ENCODE results near the gene CRYBA2. TPM values are rescaled to one million over a fixed set of nuclear protein-coding genes. Genes with fewer than 3 reads are reported as not detected.

The CRYBA2 gene
- polyA plus RNA-seq, 2 of the 4 experiments (the other 2 are of a cell fraction): not detected

DNA sequence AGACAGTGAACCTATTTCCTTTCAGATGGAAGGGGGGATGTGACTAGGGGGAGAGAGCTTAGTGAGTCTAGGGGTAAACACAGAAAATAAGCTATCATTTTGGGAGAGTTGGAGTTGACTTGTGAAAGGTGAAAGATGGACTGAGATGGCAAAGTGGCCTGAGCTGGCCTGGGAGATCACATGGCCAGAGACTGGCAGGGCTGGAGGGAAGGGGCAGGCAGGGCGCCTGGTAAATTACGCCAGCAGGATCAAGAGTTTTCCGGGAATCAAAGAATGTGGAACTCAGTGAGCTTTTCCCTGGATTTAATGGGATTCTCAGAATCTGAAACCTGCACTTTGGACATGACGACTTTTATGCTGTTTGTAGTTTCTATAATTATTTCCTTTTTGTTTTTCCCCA is 48.9 kb upstream of the CRYBA2 start (continued):
- TF ChIP-seq, protein P1, sequence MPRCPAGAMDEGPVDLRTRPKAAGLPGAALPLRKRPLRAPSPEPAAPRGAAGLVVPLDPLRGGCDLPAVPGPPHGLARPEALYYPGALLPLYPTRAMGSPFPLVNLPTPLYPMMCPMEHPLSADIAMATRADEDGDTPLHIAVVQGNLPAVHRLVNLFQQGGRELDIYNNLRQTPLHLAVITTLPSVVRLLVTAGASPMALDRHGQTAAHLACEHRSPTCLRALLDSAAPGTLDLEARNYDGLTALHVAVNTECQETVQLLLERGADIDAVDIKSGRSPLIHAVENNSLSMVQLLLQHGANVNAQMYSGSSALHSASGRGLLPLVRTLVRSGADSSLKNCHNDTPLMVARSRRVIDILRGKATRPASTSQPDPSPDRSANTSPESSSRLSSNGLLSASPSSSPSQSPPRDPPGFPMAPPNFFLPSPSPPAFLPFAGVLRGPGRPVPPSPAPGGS (IDR thresholded peaks at IDR 0.05): no peak
- no peak for TF ChIP-seq CBX2 (IDR thresholded peaks at IDR 0.05; ENCODE audit: borderline replicate concordance, low read depth)
- no peak for TF ChIP-seq NR3C1 (IDR thresholded peaks at IDR 0.05)
- no peak for TF ChIP-seq NPAS2 (CRISPR knock-in tag; IDR thresholded peaks at IDR 0.05; ENCODE audit: borderline replicate concordance)
- no peak for TF ChIP-seq MYC (IDR thresholded peaks at IDR 0.05; ENCODE audit: borderline replicate concordance, low read length)
- TF ChIP-seq HOXB13 (CRISPR knock-in tag; IDR thresholded peaks at IDR 0.05; ENCODE audit: low read depth): no peak
- no peak for TF ChIP-seq NFE2L2 (conservative IDR thresholded peaks at IDR 0.05; ENCODE audit: low read length)
- TF ChIP-seq HDAC2 (IDR thresholded peaks at IDR 0.05): no peak
- TF ChIP-seq ZSCAN20 (CRISPR knock-in tag; IDR thresholded peaks at IDR 0.05): no peak
- no peak for TF ChIP-seq JUNB (IDR thresholded peaks at IDR 0.05)
- TF ChIP-seq, protein P2, sequence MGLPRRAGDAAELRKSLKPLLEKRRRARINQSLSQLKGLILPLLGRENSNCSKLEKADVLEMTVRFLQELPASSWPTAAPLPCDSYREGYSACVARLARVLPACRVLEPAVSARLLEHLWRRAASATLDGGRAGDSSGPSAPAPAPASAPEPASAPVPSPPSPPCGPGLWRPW (IDR thresholded peaks at IDR 0.05): no peak

DNA sequence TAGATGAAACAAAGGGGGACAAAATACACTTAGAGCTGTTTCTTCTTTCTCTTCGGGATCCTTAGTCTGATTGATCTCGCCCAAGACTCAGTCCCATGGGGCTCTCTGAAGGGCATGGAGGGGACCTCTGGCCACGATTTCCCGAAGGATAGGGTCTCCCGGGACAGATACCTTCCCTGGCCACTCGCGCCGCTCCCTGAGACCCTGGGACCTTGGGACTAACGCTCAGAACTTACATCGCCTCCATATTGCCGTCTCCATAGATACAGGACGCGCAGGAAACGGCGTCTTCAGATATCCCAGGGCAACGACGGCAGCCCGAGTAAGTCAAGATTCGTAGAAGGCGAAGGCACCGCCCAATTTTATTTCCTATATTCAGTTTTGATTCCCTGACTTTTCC is 48.0 kb upstream of the CRYBA2 start, which contains the start of gene CFAP65:
CFAP65 (minus strand) TSS at position 265 of the 400 bp plus-strand sequence. CDS start 2,468 bp downstream, outside the sequence.
- CTCF ChIA-PET: interaction anchor here (0.9 to 14.1 kb wide), 10 partner anchors 13 to 254 kb away, joined by 3 to 149 read pairs (median 4); no protein-coding TSS in a partner anchor
- no peak for FAIRE-seq
- peak within 1 kb of the TSS; percentile 49 for H3K4me3 ChIP-seq

DNA sequence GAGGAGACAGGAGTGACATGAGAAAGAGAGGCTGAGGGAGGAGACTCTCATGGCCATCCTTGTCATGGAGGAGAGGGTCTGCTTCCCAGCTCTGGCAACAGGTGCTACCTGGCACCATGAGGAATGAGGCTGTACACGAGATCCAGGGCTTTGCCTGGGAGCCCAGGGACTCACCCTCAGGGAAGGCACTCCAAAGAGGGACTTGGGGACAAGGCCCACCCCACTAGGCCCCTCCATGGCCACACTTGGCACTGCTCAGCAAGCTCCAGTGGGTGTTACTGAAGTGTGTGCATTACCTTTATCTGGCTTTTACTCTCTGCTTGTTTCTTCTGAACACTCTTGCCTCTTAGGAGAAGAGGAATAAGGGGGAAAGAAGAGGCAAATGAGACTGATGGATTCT is 45.4 kb upstream of the CRYBA2 start:
- FAIRE-seq (no peak), ATAC-seq (no peak), DNase-seq (ENCODE audit: low read depth in 1 of 2, low spot score in 1 of 2) (no peak)
- POLR2A ChIA-PET: no interaction called here
- no peak overlapping the region for H3K4me2 ChIP-seq
- H3K4me3 ChIP-seq: no peak overlapping the region
- H3K27ac ChIP-seq: no peak overlapping the region
- CTCF ChIA-PET: interaction anchor here (1.2 to 14.1 kb wide), 6 partner anchors 10 to 131 kb away, joined by 4 to 149 read pairs (median 12); partner anchors contain the start of gene SLC23A3
- TF ChIP-seq, protein P3, sequence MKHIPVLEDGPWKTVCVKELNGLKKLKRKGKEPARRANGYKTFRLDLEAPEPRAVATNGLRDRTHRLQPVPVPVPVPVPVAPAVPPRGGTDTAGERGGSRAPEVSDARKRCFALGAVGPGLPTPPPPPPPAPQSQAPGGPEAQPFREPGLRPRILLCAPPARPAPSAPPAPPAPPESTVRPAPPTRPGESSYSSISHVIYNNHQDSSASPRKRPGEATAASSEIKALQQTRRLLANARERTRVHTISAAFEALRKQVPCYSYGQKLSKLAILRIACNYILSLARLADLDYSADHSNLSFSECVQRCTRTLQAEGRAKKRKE (CRISPR knock-in tag; IDR thresholded peaks at IDR 0.05; ENCODE audit: low read depth): no peak
- TF ChIP-seq RCOR1 (IDR thresholded peaks at IDR 0.05; ENCODE audit: low read depth, low read length) (no peak), JUNB (IDR thresholded peaks at IDR 0.05) (no peak), NPAS2 (CRISPR knock-in tag; IDR thresholded peaks at IDR 0.05; ENCODE audit: borderline replicate concordance) (no peak), HEYL (CRISPR knock-in tag; IDR thresholded peaks at IDR 0.05) (no peak), SREBF2 (IDR thresholded peaks at IDR 0.05) (no peak), ZSCAN20 (CRISPR knock-in tag; IDR thresholded peaks at IDR 0.05) (no peak), KDM1A (IDR thresholded peaks at IDR 0.05; ENCODE audit: low read depth) (no peak), CEBPB (IDR thresholded peaks at IDR 0.05) (no peak)
- TF ChIP-seq, protein P1 (IDR thresholded peaks at IDR 0.05): no peak
- no peaks in the 10 kb centered on the region for H3K9me3 ChIP-seq
- peaks cover 3% of the 10 kb centered on the region; the same call in 1 of the 3 replicates for H3K4me1 ChIP-seq
- WGBS (ENCODE audit: missing lambda C conversion rate): 0% methylated on average over 1 of the region's 1 CpG

More for the DNA sequence above, 48.0 kb upstream of the CRYBA2 start, which contains the start of gene CFAP65:
- ATAC-seq (peak; percentile 75 to 85), DNase-seq (ENCODE audit: low read depth in 1 of 2, low spot score in 1 of 2) (peak; percentile 53 to 68)
- Histone ChIP-seq H3K4me1 (peaks cover 3% of the 10 kb centered on the region; the same call in 1 of the 3 replicates), H3K9me3 (no peaks in the 10 kb centered on the region), H3K27ac (no peak within 1 kb of the TSS), H3K4me2 (peak within 1 kb of the TSS; percentile 92)
- TF ChIP-seq, protein P4, sequence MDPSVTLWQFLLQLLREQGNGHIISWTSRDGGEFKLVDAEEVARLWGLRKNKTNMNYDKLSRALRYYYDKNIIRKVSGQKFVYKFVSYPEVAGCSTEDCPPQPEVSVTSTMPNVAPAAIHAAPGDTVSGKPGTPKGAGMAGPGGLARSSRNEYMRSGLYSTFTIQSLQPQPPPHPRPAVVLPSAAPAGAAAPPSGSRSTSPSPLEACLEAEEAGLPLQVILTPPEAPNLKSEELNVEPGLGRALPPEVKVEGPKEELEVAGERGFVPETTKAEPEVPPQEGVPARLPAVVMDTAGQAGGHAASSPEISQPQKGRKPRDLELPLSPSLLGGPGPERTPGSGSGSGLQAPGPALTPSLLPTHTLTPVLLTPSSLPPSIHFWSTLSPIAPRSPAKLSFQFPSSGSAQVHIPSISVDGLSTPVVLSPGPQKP (IDR thresholded peaks at IDR 0.05; ENCODE audit: low read depth, low read length): no peak
- TF ChIP-seq POLR2A (IDR thresholded peaks at IDR 0.05; ENCODE audit: low read length) (no peak), BHLHE40 (IDR thresholded peaks at IDR 0.05; ENCODE audit: low read depth, low read length) (no peak), HOXB13 (CRISPR knock-in tag; IDR thresholded peaks at IDR 0.05; ENCODE audit: low read depth) (no peak), RARB (CRISPR knock-in tag; IDR thresholded peaks at IDR 0.05) (no peak), SREBF2 (IDR thresholded peaks at IDR 0.05) (no peak), CBX8 (IDR thresholded peaks at IDR 0.05) (no peak)
- TF ChIP-seq, protein P5, sequence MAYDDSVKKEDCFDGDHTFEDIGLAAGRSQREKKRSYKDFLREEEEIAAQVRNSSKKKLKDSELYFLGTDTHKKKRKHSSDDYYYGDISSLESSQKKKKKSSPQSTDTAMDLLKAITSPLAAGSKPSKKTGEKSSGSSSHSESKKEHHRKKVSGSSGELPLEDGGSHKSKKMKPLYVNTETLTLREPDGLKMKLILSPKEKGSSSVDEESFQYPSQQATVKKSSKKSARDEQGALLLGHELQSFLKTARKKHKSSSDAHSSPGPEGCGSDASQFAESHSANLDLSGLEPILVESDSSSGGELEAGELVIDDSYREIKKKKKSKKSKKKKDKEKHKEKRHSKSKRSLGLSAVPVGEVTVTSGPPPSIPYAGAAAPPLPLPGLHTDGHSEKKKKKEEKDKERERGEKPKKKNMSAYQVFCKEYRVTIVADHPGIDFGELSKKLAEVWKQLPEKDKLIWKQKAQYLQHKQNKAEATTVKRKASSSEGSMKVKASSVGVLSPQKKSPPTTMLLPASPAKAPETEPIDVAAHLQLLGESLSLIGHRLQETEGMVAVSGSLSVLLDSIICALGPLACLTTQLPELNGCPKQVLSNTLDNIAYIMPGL (CRISPR knock-in tag; IDR thresholded peaks at IDR 0.05; ENCODE audit: borderline replicate concordance): no peak
- POLR2A ChIA-PET: no interaction called here
- WGBS (ENCODE audit: missing lambda C conversion rate): 6% methylated on average over 21 of the region's 21 CpGs

Data from A549 (cell line).